Chondrocyte (in vitro differentiated cells): ENCODE measurements around the gene SOWAHD. TPM values are rescaled to one million over a fixed set of nuclear protein-coding genes. Genes with fewer than 3 reads are reported as not detected.
"Not testable (repeated sequence)": the region's sequence is repeated elsewhere in the genome, so short reads cannot be mapped to it uniquely, and the experiment has no call there.

Experiments used
- DNase-seq: peaks from one replicate; pipeline ENCODE4 v3.0.0; 2021; ENCODE audit warnings: mixed read lengths, low spot score
- H3K27ac Mint-ChIP-seq: one replicate; pipeline ENCODE4 v1.8.0; 2021; ENCODE audit warnings: mild to moderate bottlenecking, moderate library complexity, mixed read lengths; ENCODE audit not compliant: unreplicated experiment
- H3K27me3 Mint-ChIP-seq: 2 replicates; pipeline ENCODE4 v1.8.0; 2021; ENCODE audit warnings: low read depth, mixed read lengths
- H3K36me3 Mint-ChIP-seq: 2 replicates; pipeline ENCODE4 v1.8.0; 2021; ENCODE audit warnings: low read depth, mixed read lengths
- H3K4me1 Mint-ChIP-seq: 2 replicates; pipeline ENCODE4 v1.8.0; 2021; ENCODE audit warnings: low read depth, mild to moderate bottlenecking, mixed read lengths
- H3K4me3 Mint-ChIP-seq: one replicate; pipeline ENCODE4 v1.8.0; 2021; ENCODE audit warnings: mild to moderate bottlenecking, moderate library complexity, mixed read lengths; ENCODE audit not compliant: unreplicated experiment
- H3K9me3 Mint-ChIP-seq: 2 replicates; pipeline ENCODE4 v1.8.0; 2021; ENCODE audit warnings: low read depth, mixed read lengths
- total RNA-seq: library from RNA; stranded (reverse); gene quantifications from 3 replicates; pipeline ENCODE4 v1.2.1, GENCODE V29; 2021
- TF ChIP-seq, protein P1 (sequence below): fragments of 200-600 bp; sonication (generic); IDR thresholded peaks from 2 replicates; pipeline ENCODE4 v1.5.0; 2021; ENCODE audit warnings: antibody characterized with exemption, mild to moderate bottlenecking, moderate library complexity

SOWAHD gene
- total RNA-seq, 1 donor from 2014 or later = 0.40 TPM

DNA sequence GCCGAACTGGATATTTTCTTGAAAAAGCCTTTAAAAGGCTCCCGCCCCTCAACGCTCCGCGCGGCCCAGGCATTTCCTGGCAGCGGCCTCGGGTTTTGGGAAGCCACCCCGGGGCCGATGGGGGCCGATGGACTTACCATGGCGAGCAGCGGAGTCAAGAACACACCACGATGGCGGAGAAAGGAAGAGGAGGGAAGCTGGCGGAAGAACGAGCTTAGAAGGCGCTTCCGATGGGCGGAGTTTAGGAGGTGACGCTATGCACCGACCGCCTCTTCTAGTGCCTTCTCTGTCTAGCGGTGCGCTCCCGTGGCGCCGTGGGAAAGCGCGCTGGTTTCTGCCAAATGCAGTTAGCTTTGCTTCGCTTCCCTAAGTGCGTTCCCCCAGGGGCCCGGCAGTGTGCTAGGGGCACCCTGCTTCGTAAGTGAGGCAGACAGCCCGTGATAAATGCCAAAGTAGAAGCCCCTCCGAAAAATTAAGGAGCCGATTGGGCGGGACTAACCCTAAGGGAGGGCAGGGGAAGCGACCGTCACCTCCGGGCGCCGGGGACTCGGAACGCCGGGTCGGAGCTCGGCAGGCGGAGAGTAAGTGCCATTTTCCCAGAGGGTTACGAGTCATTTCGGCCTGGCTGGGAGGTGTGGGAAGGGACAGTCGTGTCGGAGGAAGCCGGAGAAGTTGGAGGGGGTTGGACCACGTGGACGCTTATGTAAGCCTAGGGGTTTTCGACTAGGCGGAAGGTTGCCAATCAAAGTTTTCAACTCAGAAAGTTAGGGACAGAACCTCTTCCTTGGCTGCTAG is 33.2 kb downstream of the SOWAHD start, which contains the start of gene RPL39:
RPL39 (minus strand) TSS at position 194 of the 795 bp plus-strand sequence; CDS start at position 140, 54 bp downstream.
- no peaks in the 10 kb centered on the region for H3K27me3 Mint-ChIP-seq
- peak within 1 kb of the TSS; percentile 89 for H3K4me3 Mint-ChIP-seq
- TF ChIP-seq, protein P1, sequence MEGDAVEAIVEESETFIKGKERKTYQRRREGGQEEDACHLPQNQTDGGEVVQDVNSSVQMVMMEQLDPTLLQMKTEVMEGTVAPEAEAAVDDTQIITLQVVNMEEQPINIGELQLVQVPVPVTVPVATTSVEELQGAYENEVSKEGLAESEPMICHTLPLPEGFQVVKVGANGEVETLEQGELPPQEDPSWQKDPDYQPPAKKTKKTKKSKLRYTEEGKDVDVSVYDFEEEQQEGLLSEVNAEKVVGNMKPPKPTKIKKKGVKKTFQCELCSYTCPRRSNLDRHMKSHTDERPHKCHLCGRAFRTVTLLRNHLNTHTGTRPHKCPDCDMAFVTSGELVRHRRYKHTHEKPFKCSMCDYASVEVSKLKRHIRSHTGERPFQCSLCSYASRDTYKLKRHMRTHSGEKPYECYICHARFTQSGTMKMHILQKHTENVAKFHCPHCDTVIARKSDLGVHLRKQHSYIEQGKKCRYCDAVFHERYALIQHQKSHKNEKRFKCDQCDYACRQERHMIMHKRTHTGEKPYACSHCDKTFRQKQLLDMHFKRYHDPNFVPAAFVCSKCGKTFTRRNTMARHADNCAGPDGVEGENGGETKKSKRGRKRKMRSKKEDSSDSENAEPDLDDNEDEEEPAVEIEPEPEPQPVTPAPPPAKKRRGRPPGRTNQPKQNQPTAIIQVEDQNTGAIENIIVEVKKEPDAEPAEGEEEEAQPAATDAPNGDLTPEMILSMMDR = no peak
- peak within 1 kb of the TSS; percentile 96 for H3K27ac Mint-ChIP-seq
- peaks cover 3% of the 10 kb centered on the region for H3K9me3 Mint-ChIP-seq
- H3K36me3 Mint-ChIP-seq = peaks cover 5% of the 10 kb centered on the region
- H3K4me1 Mint-ChIP-seq = peaks cover 32% of the 10 kb centered on the region
- no peak for DNase-seq

- H3K27me3 Mint-ChIP-seq = no peaks in the 10 kb centered on the region
- TF ChIP-seq, protein P1 = no peak
- H3K4me1 Mint-ChIP-seq = no peaks in the 10 kb centered on the region
- H3K4me3 Mint-ChIP-seq = no peak overlapping the region
- H3K27ac Mint-ChIP-seq = no peak overlapping the region
- H3K36me3 Mint-ChIP-seq = peaks cover 2% of the 10 kb centered on the region
- H3K9me3 Mint-ChIP-seq = peaks cover 11% of the 10 kb centered on the region
- no peak for DNase-seq
Observed at GRCh38 chrX:119801253-119802221, 43.1 kb downstream of the SOWAHD start.

GRCh38 chrX:119802546-119802945 is 44.2 kb downstream of the SOWAHD start:
- Mint-ChIP-seq H3K4me1 (no peaks in the 10 kb centered on the region), H3K27ac (no peak overlapping the region), H3K9me3 (peaks cover 14% of the 10 kb centered on the region), H3K27me3 (no peaks in the 10 kb centered on the region), H3K36me3 (peaks cover 2% of the 10 kb centered on the region), H3K4me3 (no peak overlapping the region)
- TF ChIP-seq, protein P1 = no peak
- DNase-seq = no peak

DNA sequence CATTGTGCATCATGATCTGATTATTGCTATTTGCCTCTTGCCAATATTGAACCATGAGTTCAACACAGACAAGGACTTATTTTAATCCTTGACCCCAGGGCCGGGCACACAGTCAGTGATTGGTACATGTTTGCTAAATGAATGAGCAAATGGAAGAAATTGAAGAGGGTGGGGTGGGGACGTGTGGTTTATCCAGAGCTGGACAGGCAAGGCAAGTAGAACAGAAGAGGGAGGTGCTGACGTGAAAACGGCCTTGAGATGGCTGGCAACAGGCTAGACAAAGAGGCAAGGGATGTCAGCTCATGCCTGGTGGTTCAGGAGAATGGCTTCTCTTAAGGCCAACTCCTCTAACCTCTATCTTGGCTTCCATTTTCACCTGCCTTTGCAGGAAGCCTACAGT is 50.1 kb downstream of the SOWAHD start:
- H3K9me3 Mint-ChIP-seq = peaks cover 17% of the 10 kb centered on the region
- H3K36me3 Mint-ChIP-seq, DNase-seq, H3K4me3 Mint-ChIP-seq, H3K27ac Mint-ChIP-seq, H3K4me1 Mint-ChIP-seq, H3K27me3 Mint-ChIP-seq: not testable (repeated sequence)

- Mint-ChIP-seq H3K36me3 (peaks cover 2% of the 10 kb centered on the region), H3K27me3 (no peaks in the 10 kb centered on the region), H3K4me1 (no peaks in the 10 kb centered on the region), H3K4me3 (no peak overlapping the region), H3K9me3 (peaks cover 20% of the 10 kb centered on the region), H3K27ac (no peak overlapping the region)
- TF ChIP-seq, protein P1 = no peak
- no peak for DNase-seq
Observed at GRCh38 chrX:119809185-119809666, 50.8 kb downstream of the SOWAHD start.

Other genes with a start within 250 kb of the SOWAHD start
- 17.1 to 20.3 TPM (median 19.2 TPM) in 3 replicates for gene STEEP1, start 193.2 kb upstream of the SOWAHD start, total RNA-seq
- 69.5 to 72.5 TPM (median 71.6 TPM) in 3 replicates for gene UBE2A, start 184.0 kb upstream of the SOWAHD start, total RNA-seq
- gene NKRF, start 152.2 kb upstream of the SOWAHD start, total RNA-seq = 7.8 to 8.3 TPM (median 8.0 TPM) in 3 replicates
- gene SEPTIN6, start 65.4 kb upstream of the SOWAHD start, total RNA-seq = 29.0 to 32.5 TPM (median 29.1 TPM) in 3 replicates
- 1,187 to 1,330 TPM (median 1,209 TPM) in 3 replicates for gene RPL39, start 33.0 kb downstream of the SOWAHD start, total RNA-seq
- gene UPF3B, start 94.4 kb downstream of the SOWAHD start, total RNA-seq = 6.3 to 7.8 TPM (median 7.2 TPM) in 3 replicates
- gene RNF113A, start 113.1 kb downstream of the SOWAHD start, total RNA-seq = 12.7 to 17.4 TPM (median 14.8 TPM) in 3 replicates
- gene NDUFA1, start 113.2 kb downstream of the SOWAHD start, total RNA-seq = 76.8 to 86.5 TPM (median 77.5 TPM) in 3 replicates
- gene AKAP14, start 137.3 kb downstream of the SOWAHD start, total RNA-seq = not detected in 3 replicates
- 6.4 to 9.8 TPM (median 6.7 TPM) in 3 replicates for gene NKAP, start 185.2 kb downstream of the SOWAHD start, total RNA-seq